Gastroesophageal sphincter (tissue), 3 donors: ENCODE results near the gene CDH4.

ENCODE experiments used
- CTCF ChIP-seq, 4 experiments: fragments of 200-600 bp in 2 of 4; fragments of 450-650 bp in 2 of 4; sonication (generic) in 1 of 4; IDR thresholded peaks; one replicate each; pipeline ENCODE4 v1.5.1; 2017 to 2019; ENCODE audit warnings: antibody characterized with exemption in 4 of 4, mild to moderate bottlenecking in 2 of 4, moderate library complexity in 2 of 4
- EP300 ChIP-seq: sonication (generic); formaldehyde crosslinking; IDR thresholded peaks from one replicate; pipeline ENCODE4 v1.6.1; 2017; ENCODE audit warnings: antibody characterized with exemption, mild to moderate bottlenecking
- POLR2A ChIP-seq, 2 donors: fragments of 450-650 bp; IDR thresholded peaks; one replicate each; pipeline ENCODE4 v1.6.1; 2017; ENCODE audit warnings: antibody characterized with exemption in 2 of 2, mild to moderate bottlenecking in 2 of 2, moderate library complexity in 1 of 2

- TF ChIP-seq EP300 (no peak), POLR2A (IDR thresholded peaks at IDR 0.05) (no peak), CTCF (IDR thresholded peaks at IDR 0.05) (no peak)
These were observed 344.7 kb downstream of the CDH4 start for GRCh38 chr20:61596687-61597330.
